Astrocyte (in vitro differentiated cells and primary cell): ENCODE data around the gene PLEKHA1. TPM values are rescaled to one million over a fixed set of nuclear protein-coding genes. Genes with fewer than 3 reads are reported as not detected.

Experiments
- DNase-seq: peaks from one replicate; pipeline ENCODE4 v3.0.0-alpha.2; 2010; ENCODE audit warnings: low read depth
- FAIRE-seq: peaks from 2 replicates; lab custom pipeline; 2011; peaks lifted over from hg19 to GRCh38; lab: Jason Lieb, UNC
- H2AFZ ChIP-seq: 2 replicates; pipeline ENCODE4 v1.6.0; 2012; ENCODE audit warnings: low read depth, low read length, inconsistent platforms
- H3K27ac ChIP-seq: 2 replicates; pipeline ENCODE4 v1.5.1; 2011; ENCODE audit warnings: low read depth, low read length, inconsistent platforms
- H3K27me3 ChIP-seq: 2 replicates; pipeline ENCODE4 v1.6.0; 2011; ENCODE audit warnings: low read length, inconsistent platforms; ENCODE audit not compliant: insufficient read depth
- H3K36me3 ChIP-seq: 2 replicates; pipeline ENCODE4 v1.5.1; 2011; ENCODE audit warnings: low read length, inconsistent platforms; ENCODE audit not compliant: insufficient read depth
- H3K4me1 ChIP-seq: 2 replicates; pipeline ENCODE4 v1.5.1; 2011; ENCODE audit warnings: low read length, inconsistent platforms; ENCODE audit not compliant: insufficient read depth
- H3K4me2 ChIP-seq: 2 replicates; pipeline ENCODE4 v1.6.0; 2012; ENCODE audit warnings: low read length, inconsistent platforms
- H3K4me3 ChIP-seq: 2 replicates; pipeline ENCODE4 v1.5.1; 2011; ENCODE audit warnings: low read depth, mild to moderate bottlenecking, low read length, inconsistent platforms; ENCODE audit not compliant: insufficient read depth
- H3K79me2 ChIP-seq: 2 replicates; pipeline ENCODE4 v1.6.0; 2012; ENCODE audit warnings: mild to moderate bottlenecking, low read length, inconsistent platforms; ENCODE audit not compliant: insufficient read depth
- H3K9ac ChIP-seq: 2 replicates; pipeline ENCODE4 v1.6.0; 2012; ENCODE audit warnings: mild to moderate bottlenecking, low read length, inconsistent platforms
- H3K9me3 ChIP-seq: 2 replicates; pipeline ENCODE4 v1.5.1; 2012; ENCODE audit warnings: low read depth, mild to moderate bottlenecking, low read length, inconsistent platforms; ENCODE audit not compliant: insufficient read depth
- H4K20me1 ChIP-seq: 2 replicates; pipeline ENCODE4 v1.6.0; 2012; ENCODE audit warnings: low read length, inconsistent platforms; ENCODE audit not compliant: insufficient read depth
- H3K27ac Mint-ChIP-seq: one replicate; pipeline ENCODE4 v1.8.0; 2021; ENCODE audit warnings: mild to moderate bottlenecking, mixed read lengths; ENCODE audit not compliant: unreplicated experiment
- H3K27me3 Mint-ChIP-seq: one replicate; pipeline ENCODE4 v1.8.0; 2021; ENCODE audit warnings: low read depth, mixed read lengths; ENCODE audit not compliant: unreplicated experiment
- H3K36me3 Mint-ChIP-seq: one replicate; pipeline ENCODE4 v1.8.0; 2021; ENCODE audit warnings: low read depth, mixed read lengths; ENCODE audit not compliant: unreplicated experiment
- H3K4me1 Mint-ChIP-seq: one replicate; pipeline ENCODE4 v1.8.0; 2021; ENCODE audit warnings: low read depth, mixed read lengths; ENCODE audit not compliant: unreplicated experiment
- H3K4me3 Mint-ChIP-seq: one replicate; pipeline ENCODE4 v1.8.0; 2021; ENCODE audit warnings: mild to moderate bottlenecking, moderate library complexity, mixed read lengths; ENCODE audit not compliant: unreplicated experiment
- H3K9me3 Mint-ChIP-seq: one replicate; pipeline ENCODE4 v1.8.0; 2021; ENCODE audit warnings: mild to moderate bottlenecking, mixed read lengths; ENCODE audit not compliant: unreplicated experiment
- EZH2 ChIP-seq: IDR thresholded peaks from 2 replicates; pipeline ENCODE4 v1.6.1; 2012; ENCODE audit warnings: mild to moderate bottlenecking, low read length, inconsistent platforms; ENCODE audit not compliant: insufficient read depth
- total RNA-seq: library from RNA; stranded (reverse); gene quantifications from 2 replicates; pipeline ENCODE4 v1.2.1, GENCODE V29; 2021
- TF ChIP-seq, protein P1 (sequence below): IDR thresholded peaks from 2 replicates; pipeline ENCODE4 v1.5.1; 2011; ENCODE audit warnings: low read depth, mild to moderate bottlenecking, inconsistent platforms, low read length, moderate library complexity; ENCODE audit not compliant: insufficient read depth

PLEKHA1 gene
- total RNA-seq, 1 donor from 2014 or later, result 31.7 TPM

DNA sequence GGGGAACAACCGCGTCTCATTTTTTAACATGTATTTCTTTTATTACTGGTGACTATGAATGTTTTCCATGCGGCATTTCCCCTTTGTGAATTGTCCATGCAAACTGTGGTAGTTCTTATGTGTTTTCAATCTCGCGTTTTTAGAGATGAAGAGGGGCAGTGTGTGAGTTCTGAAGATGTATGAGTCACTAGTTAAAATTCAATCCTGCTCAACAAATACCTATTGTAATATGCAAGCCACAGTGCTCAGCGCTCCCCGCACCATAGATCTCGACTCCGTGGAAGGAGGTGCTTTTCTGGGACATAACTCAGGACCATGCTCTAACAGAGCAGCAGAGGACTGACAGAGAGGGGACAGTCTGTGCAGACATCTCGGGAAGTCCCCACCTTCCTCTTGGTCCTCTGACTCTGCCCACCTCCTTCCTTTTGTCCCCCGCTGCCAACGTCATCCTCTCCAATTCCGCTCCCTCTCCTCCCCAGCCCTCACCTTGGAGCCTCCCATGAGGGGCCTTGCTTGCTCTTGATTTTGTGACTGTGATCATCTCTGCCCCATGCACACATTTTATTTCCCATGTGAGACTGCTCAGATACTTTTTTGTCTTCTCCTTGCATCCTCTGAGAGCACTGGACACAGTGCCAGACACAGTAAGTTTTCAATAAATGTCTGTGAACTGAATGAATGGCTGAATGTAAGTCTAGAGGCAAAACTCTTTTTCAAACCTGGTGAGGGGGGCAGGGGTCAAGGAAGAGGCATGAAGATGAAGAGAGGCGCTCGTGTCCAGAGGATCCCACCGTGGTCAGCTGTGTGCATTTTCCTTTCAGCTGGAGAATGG, 42.7 kb upstream of the PLEKHA1 start:
- H2AFZ ChIP-seq, result peak overlapping the region; percentile 53
- peak overlapping the region; percentile 61 for H3K4me2 ChIP-seq
- H3K27me3 ChIP-seq, result no peaks in the 10 kb centered on the region
- no peaks in the 10 kb centered on the region for H3K9me3 Mint-ChIP-seq
- no peaks in the 10 kb centered on the region for H3K9me3 ChIP-seq
- TF ChIP-seq EZH2, result no peak
- TF ChIP-seq, protein P1, sequence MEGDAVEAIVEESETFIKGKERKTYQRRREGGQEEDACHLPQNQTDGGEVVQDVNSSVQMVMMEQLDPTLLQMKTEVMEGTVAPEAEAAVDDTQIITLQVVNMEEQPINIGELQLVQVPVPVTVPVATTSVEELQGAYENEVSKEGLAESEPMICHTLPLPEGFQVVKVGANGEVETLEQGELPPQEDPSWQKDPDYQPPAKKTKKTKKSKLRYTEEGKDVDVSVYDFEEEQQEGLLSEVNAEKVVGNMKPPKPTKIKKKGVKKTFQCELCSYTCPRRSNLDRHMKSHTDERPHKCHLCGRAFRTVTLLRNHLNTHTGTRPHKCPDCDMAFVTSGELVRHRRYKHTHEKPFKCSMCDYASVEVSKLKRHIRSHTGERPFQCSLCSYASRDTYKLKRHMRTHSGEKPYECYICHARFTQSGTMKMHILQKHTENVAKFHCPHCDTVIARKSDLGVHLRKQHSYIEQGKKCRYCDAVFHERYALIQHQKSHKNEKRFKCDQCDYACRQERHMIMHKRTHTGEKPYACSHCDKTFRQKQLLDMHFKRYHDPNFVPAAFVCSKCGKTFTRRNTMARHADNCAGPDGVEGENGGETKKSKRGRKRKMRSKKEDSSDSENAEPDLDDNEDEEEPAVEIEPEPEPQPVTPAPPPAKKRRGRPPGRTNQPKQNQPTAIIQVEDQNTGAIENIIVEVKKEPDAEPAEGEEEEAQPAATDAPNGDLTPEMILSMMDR, result no peak
- FAIRE-seq, result no peak
- no peaks in the 10 kb centered on the region for H3K36me3 Mint-ChIP-seq
- H4K20me1 ChIP-seq, result no peaks in the 10 kb centered on the region
- H3K4me1 Mint-ChIP-seq, result peaks cover 17% of the 10 kb centered on the region
- no peak overlapping the region for H3K4me3 Mint-ChIP-seq
- H3K79me2 ChIP-seq, result no peaks in the 10 kb centered on the region
- H3K4me1 ChIP-seq, result no peaks in the 10 kb centered on the region
- no peak overlapping the region for H3K27ac Mint-ChIP-seq
- no peaks in the 10 kb centered on the region for H3K36me3 ChIP-seq
- H3K27me3 Mint-ChIP-seq, result peaks cover 6% of the 10 kb centered on the region
- no peak overlapping the region for H3K27ac ChIP-seq
- DNase-seq, result peak; percentile 63
- H3K4me3 ChIP-seq, result no peak overlapping the region
- H3K9ac ChIP-seq, result no peak overlapping the region

DNA sequence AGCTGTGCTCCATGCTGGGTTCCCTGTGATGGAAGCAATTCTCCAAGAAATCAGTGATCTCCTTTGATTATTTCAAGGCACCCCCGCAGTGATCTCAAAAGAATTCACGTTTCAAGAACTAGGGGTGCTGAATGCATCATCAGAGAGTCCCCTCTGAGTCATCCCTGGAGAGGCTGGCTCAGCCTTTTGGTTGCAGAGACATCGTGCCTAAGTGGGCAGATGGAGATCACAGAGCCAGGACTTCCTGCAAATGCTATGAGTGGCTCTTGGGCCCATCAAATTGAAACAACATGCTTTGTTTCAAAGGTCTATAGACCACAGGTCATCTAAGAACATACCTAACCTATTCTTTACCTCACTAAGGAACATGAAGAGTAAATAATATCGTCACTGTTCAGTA, 41.5 kb upstream of the PLEKHA1 start:
- FAIRE-seq, result no peak
- DNase-seq, result no peak
- no peak overlapping the region for H3K27ac Mint-ChIP-seq
- H3K27me3 Mint-ChIP-seq, result peaks cover 4% of the 10 kb centered on the region
- no peak overlapping the region for H2AFZ ChIP-seq
- H3K9ac ChIP-seq, result no peak overlapping the region
- no peaks in the 10 kb centered on the region for H3K79me2 ChIP-seq
- H3K27me3 ChIP-seq, result no peaks in the 10 kb centered on the region
- no peak overlapping the region for H3K27ac ChIP-seq
- H3K9me3 Mint-ChIP-seq, result no peaks in the 10 kb centered on the region
- no peak overlapping the region for H3K4me3 Mint-ChIP-seq
- H4K20me1 ChIP-seq, result no peaks in the 10 kb centered on the region
- H3K36me3 Mint-ChIP-seq, result no peaks in the 10 kb centered on the region
- TF ChIP-seq EZH2, result no peak
- TF ChIP-seq, protein P1, result no peak
- H3K4me1 Mint-ChIP-seq, result peaks cover 17% of the 10 kb centered on the region
- no peaks in the 10 kb centered on the region for H3K36me3 ChIP-seq
- no peak overlapping the region for H3K4me2 ChIP-seq
- H3K9me3 ChIP-seq, result no peaks in the 10 kb centered on the region
- no peaks in the 10 kb centered on the region for H3K4me1 ChIP-seq
- no peak overlapping the region for H3K4me3 ChIP-seq

DNA sequence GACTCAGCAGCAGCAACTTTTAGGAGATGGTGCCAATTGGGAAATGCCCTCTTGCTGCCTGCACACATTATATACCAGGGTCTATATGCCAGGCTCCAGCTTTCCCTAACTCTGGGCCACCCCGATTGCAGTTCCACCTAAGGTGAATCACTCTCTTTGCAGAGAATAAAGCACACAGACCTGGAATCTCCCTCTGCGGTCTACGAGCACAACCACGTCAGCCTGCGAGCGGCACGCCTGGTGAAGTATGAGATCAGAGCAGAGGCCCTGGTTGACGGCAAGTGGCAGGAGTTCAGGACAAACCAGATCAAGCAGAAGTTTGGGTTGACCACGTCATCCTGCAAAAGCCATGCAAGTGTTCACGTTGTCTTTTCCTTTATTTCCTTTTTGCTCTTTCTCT, 38.2 kb upstream of the PLEKHA1 start:
- Mint-ChIP-seq H3K36me3 (no peaks in the 10 kb centered on the region), H3K27me3 (no peaks in the 10 kb centered on the region), H3K4me3 (no peak overlapping the region), H3K27ac (no peak overlapping the region), H3K9me3 (no peaks in the 10 kb centered on the region), H3K4me1 (peaks cover 12% of the 10 kb centered on the region)
- Histone ChIP-seq H3K4me1 (no peaks in the 10 kb centered on the region), H3K4me3 (no peak overlapping the region), H3K9ac (no peak overlapping the region), H3K27me3 (no peaks in the 10 kb centered on the region), H3K27ac (no peak overlapping the region), H2AFZ (no peak overlapping the region), H3K4me2 (no peak overlapping the region), H3K9me3 (no peaks in the 10 kb centered on the region), H3K79me2 (no peaks in the 10 kb centered on the region), H4K20me1 (no peaks in the 10 kb centered on the region), H3K36me3 (no peaks in the 10 kb centered on the region)
- no peak for TF ChIP-seq EZH2
- TF ChIP-seq, protein P1, result no peak
- DNase-seq, result no peak
- FAIRE-seq, result no peak
